HFF-Myc (cell line): Measurements from ENCODE around the gene IDE.
"Not testable (repeated sequence)": the region's sequence is repeated elsewhere in the genome, so short reads cannot be mapped to it uniquely, and the experiment has no call there.

ENCODE experiments used
- DNase-seq: peaks from one replicate; pipeline ENCODE4 v3.0.0-alpha.2; 2011; ENCODE audit warnings: low read depth; ENCODE audit errors: extremely low read depth
- H3K4me3 ChIP-seq: replicated peaks from 2 replicates; pipeline ENCODE4 v1.5.1; 2011; ENCODE audit warnings: low read depth, mild to moderate bottlenecking, control low read depth, low read length
- TF ChIP-seq, protein P1 (sequence below): IDR thresholded peaks from 2 replicates; pipeline ENCODE4 v1.5.1; 2012; ENCODE audit warnings: mild to moderate bottlenecking, low read depth, low read length, control low read depth; ENCODE audit errors: missing control alignments

The IDE gene

DNA sequence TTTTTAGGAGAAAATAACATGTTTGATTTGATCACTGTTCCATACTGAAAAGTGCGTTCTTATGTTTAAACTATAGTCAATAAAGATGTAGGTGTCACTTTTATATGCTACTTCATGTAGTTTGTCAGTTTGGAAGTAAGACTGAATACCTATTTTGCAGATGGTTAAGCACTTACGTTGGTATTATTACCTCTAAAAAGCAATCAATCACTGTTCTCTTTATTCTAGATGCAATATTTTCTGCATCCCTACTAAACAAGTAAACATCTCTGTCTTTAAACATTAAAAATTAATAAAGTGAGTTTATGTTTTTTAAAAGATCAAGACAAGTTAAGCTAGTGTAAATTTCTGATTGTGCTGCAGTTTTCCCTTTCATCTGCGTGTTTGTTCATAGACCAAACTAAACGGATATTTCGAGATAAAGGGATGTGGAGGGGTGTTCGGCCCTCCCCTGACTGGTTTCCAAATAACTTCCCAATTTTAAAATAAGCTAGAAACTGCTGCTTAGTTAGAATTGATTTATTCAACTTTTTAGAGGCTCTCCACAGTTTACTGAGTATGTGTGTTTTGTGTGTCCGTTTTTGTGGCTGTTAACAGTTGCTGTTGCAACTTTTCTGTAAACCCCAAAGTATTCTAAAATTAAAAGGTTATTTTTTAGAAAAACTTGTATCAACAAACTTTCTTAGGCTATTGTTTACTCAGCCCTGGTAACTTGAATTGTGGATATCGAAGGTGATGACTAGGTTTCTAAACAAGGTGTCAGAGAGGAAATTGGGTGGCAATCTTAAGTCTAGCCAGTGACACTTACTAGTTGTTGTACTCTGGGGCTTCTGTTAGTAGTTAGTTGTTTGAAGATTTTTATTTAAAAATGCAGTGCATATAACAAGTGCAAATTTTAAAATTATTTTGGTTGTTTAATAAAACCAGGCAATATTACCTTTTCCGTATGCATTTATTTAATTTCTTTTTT is 20.0 kb upstream of the IDE start:
- TF ChIP-seq, protein P1, sequence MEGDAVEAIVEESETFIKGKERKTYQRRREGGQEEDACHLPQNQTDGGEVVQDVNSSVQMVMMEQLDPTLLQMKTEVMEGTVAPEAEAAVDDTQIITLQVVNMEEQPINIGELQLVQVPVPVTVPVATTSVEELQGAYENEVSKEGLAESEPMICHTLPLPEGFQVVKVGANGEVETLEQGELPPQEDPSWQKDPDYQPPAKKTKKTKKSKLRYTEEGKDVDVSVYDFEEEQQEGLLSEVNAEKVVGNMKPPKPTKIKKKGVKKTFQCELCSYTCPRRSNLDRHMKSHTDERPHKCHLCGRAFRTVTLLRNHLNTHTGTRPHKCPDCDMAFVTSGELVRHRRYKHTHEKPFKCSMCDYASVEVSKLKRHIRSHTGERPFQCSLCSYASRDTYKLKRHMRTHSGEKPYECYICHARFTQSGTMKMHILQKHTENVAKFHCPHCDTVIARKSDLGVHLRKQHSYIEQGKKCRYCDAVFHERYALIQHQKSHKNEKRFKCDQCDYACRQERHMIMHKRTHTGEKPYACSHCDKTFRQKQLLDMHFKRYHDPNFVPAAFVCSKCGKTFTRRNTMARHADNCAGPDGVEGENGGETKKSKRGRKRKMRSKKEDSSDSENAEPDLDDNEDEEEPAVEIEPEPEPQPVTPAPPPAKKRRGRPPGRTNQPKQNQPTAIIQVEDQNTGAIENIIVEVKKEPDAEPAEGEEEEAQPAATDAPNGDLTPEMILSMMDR = no peak
- peak overlapping the region; percentile 92 for H3K4me3 ChIP-seq
- DNase-seq = no peak

DNA sequence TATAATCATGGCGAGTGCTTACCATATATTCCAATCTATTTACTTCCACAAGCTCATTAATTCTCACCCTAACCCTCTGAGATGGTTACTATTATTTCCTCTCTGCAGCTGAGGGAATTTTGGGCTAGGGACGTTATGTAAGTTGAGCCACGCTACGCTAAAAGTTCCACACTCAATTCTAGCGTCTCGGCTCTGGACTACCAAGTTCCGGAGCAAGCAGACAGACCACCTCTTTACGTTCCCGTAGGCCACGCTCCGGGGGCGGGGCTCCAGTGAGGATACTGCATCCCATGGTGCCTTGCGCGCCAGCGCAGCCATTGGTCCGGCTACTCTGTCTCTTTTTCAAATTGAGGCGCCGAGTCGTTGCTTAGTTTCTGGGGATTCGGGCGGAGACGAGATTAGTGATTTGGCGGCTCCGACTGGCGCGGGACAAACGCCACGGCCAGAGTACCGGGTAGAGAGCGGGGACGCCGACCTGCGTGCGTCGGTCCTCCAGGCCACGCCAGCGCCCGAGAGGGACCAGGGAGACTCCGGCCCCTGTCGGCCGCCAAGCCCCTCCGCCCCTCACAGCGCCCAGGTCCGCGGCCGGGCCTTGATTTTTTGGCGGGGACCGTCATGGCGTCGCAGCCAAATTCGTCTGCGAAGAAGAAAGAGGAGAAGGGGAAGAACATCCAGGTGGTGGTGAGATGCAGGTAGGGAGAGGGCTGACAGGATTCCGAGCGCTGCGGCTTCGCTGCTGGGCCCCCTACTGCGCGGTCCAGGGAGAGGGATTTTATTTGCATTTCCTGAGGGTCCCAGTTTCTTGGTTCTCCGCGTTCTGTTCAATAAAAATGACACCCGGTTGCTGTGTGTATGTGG is 19.1 kb upstream of the IDE start, which contains the start of gene KIF11:
Gene KIF11, plus strand, starts transcription at position 370 of the 858 bp plus-strand sequence. Its CDS starts 246 bp downstream, at position 616.
- peak within 1 kb of the TSS; percentile 92 for H3K4me3 ChIP-seq
- DNase-seq = peak; percentile 93
- TF ChIP-seq, protein P1 = no peak

DNA sequence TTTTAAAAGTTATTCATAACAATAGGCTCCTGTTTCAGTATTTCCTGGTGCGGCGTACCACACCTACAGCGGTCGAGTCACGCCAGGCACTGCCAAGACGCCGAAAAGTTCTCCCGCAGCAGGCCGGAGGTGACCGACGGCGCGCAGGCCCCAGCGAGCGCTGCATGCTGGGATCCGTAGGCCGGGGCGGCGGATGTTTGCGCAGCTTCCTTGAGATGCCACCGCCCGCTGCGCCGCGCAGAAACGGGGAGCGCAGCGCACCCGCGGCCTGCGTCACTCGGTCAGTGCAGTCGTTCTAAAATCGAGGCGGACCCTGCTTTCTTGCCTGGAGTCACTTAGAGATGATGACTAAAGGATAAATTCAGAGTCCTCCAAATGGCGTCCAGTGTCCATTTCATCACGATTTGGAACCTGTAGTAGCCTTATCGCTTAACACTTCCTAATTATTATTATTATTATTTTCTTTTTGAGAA is 17.7 kb upstream of the IDE start:
- peak; percentile 65 for DNase-seq
- TF ChIP-seq, protein P1 = no peak
- H3K4me3 ChIP-seq = peak overlapping the region; percentile 92

DNA sequence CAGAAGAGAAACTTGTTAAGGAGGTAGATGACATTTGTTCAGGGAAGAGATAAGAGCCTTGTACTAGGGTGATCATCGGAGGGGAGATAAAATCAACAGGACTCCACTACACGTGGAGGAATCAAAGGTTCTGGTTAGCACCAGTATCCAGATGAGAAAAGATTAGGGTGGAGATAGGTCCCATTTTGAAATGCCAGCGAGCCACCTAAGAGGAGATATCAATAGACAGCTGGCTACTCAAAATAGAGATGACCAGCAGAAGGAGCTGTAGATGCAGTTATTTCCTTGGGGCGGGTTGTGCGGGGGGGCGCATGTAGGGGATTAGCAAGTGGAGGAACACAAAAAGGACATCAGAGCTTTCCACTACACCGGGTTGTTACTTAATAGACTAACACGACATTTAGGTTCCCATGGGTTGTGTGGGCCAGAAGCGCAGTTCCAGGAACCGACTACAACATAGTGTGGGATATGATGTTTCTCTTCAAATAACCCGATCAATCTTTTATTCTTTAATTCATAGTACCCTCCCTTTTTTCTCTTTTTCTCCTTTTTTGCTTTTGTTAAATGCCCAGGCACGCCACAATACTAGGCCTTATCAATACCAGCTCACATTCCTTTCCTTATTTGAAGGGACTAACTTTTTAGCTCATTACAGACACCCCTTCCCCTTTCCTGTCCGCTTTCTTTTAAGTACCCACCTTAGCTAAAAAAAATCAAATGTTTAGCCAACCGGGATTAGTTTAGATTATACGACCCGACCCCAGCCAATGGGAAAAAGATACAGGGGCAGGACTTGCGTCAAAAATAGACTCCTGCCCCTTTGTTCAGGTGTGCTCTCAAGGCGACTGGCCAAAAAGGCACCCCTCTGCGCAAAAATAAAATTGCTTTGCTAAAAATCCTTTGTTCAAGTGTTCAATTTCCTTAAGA is 17.0 kb upstream of the IDE start:
- no peak for DNase-seq
- TF ChIP-seq, protein P1 = no peak
- H3K4me3 ChIP-seq = peak overlapping the region; percentile 92

DNA sequence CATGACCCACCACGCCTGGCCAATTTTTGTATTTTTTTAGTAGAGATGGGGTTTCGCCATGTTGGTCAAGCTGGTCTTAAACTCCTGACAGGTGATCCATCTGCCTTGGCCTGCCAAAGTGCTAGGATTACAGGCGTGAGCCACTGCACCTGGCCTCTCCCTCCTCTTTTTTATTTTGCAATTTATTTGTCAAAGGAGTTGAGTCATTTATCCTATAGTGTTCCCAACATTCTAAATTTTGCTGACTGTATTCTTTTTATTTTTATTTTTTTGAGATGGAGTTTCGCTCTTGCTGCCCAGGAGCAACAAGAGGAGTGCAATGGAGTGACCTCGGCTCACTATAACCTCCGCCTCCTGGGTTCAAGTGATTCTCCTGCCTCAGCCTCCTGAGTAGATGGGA is 8.5 kb upstream of the IDE start:
- not testable (repeated sequence) for H3K4me3 ChIP-seq, DNase-seq

DNA sequence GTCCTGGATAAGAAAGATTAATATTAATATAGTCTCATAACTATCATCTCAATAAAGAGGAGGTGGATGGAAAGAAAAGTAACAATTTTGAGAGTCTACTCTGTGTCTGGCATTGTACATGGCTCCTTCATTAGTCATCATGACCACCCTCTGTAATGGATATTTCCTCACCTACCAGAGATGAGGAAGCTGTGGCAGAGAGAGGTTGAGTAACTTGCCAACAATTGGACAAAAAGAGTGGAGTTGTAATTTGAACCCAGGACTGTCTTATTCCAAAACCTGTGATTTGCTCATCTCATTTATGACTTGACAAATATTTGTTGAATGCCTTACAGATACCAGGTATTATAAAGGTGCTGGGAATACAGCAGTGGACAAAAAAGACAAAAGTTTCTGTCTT is 2.1 kb upstream of the IDE start:
- H3K4me3 ChIP-seq = no peak overlapping the region
- TF ChIP-seq, protein P1 = no peak
- DNase-seq = no peak
